Neural cell (in vitro differentiated cells): Measurements from ENCODE around the gene CDC25B. TPM values are rescaled to one million over a fixed set of nuclear protein-coding genes. Genes with fewer than 3 reads are reported as not detected.
"Not testable (repeated sequence)": the region's sequence is repeated elsewhere in the genome, so short reads cannot be mapped to it uniquely, and the experiment has no call there.

Source experiments
- H2AFZ ChIP-seq: fragments of 200-600, 300-800 bp; sonication (generic), shearing (Covaris generic); 2 replicates; pipeline ENCODE4 v1.6.0; 2014; ENCODE audit warnings: low read depth, mild to moderate bottlenecking, antibody characterized with exemption, low read length, moderate library complexity
- H3F3A ChIP-seq: fragments of 200-600 bp; shearing (Covaris generic); 2 replicates; pipeline ENCODE4 v1.6.1; 2016; ENCODE audit warnings: mild to moderate bottlenecking, moderate library complexity, mixed read lengths, antibody characterized with exemption, low read length; ENCODE audit not compliant: insufficient read depth, poor library complexity, severe bottlenecking
- H3K27ac ChIP-seq: fragments of 200-600, 300-800 bp; sonication (generic), shearing (Covaris generic); 2 replicates; pipeline ENCODE4 v1.5.1; 2014; ENCODE audit warnings: mild to moderate bottlenecking, low read length, moderate library complexity
- H3K27me3 ChIP-seq: fragments of 300-800, 200-600 bp; sonication (generic), shearing (Covaris generic); 2 replicates; pipeline ENCODE4 v1.6.0; 2014; ENCODE audit warnings: mild to moderate bottlenecking, low read depth, low read length, moderate library complexity; ENCODE audit not compliant: insufficient read depth
- H3K36me3 ChIP-seq: fragments of 300-800, 200-600 bp; sonication (generic), shearing (Covaris generic); 2 replicates; pipeline ENCODE4 v1.5.1; 2014; ENCODE audit warnings: mild to moderate bottlenecking, antibody characterized with exemption, low read length, moderate library complexity; ENCODE audit not compliant: insufficient read depth
- H3K4me2 ChIP-seq: fragments of 300-800, 200-600 bp; sonication (generic), shearing (Covaris generic); 2 replicates; pipeline ENCODE4 v1.6.0; 2014; ENCODE audit warnings: mild to moderate bottlenecking, low read length
- H3K4me3 ChIP-seq: fragments of 300-800, 200-600 bp; sonication (generic), shearing (Covaris generic); 2 replicates; pipeline ENCODE4 v1.5.1; 2014; ENCODE audit warnings: mild to moderate bottlenecking, low read length, moderate library complexity
- H3K79me2 ChIP-seq: fragments of 200-600 bp; shearing (Covaris generic); replicated peaks from 2 replicates; pipeline ENCODE4 v1.6.0; 2014; ENCODE audit warnings: mild to moderate bottlenecking, low read length, moderate library complexity; ENCODE audit not compliant: insufficient read depth
- H3K9ac ChIP-seq: fragments of 300-800, 200-600 bp; sonication (generic), shearing (Covaris generic); 2 replicates; pipeline ENCODE4 v1.6.1; 2016; ENCODE audit warnings: mild to moderate bottlenecking, low read length, mixed read lengths
- H3K9me2 ChIP-seq: fragments of 200-600 bp; shearing (Covaris generic); 2 replicates; pipeline ENCODE4 v1.6.1; 2016; ENCODE audit warnings: mild to moderate bottlenecking, low read length, mixed read lengths; ENCODE audit not compliant: insufficient read depth
- H3K9me3 ChIP-seq: fragments of 200-600, 300-800 bp; sonication (generic), shearing (Covaris generic); 2 replicates; pipeline ENCODE4 v1.6.1; 2016; ENCODE audit warnings: mild to moderate bottlenecking, mixed run types, low read length, moderate library complexity, mixed read lengths
- H4K20me1 ChIP-seq: fragments of 200-600 bp; shearing (Covaris generic); 2 replicates; pipeline ENCODE4 v1.6.1; 2016; ENCODE audit warnings: mild to moderate bottlenecking, mixed run types; ENCODE audit not compliant: insufficient read depth
- CTCF ChIP-seq: fragments of 450-650 bp; IDR thresholded peaks from 2 replicates; pipeline ENCODE4 v1.5.1; 2014; ENCODE audit warnings: antibody characterized with exemption, mild to moderate bottlenecking, moderate library complexity; ENCODE audit not compliant: poor library complexity, severe bottlenecking
- EP300 ChIP-seq: fragments of 450-650 bp; conservative IDR thresholded peaks from 2 replicates; pipeline ENCODE4 v1.6.1; 2014; ENCODE audit warnings: antibody characterized with exemption, mild to moderate bottlenecking, moderate library complexity; ENCODE audit not compliant: poor library complexity, severe bottlenecking
- EZH2 ChIP-seq: fragments of 200-600, 300-800 bp; shearing (Covaris generic), sonication (generic); IDR thresholded peaks from 2 replicates; pipeline ENCODE4 v1.6.1; 2014; ENCODE audit warnings: antibody characterized with exemption, low read length, borderline replicate concordance, mild to moderate bottlenecking; ENCODE audit not compliant: insufficient read depth, poor library complexity, severe bottlenecking
- MXI1 ChIP-seq: fragments of 450-650 bp; conservative IDR thresholded peaks from 2 replicates; pipeline ENCODE4 v1.6.1; 2014; ENCODE audit warnings: antibody characterized with exemption, mild to moderate bottlenecking; ENCODE audit not compliant: poor library complexity, severe bottlenecking
- POLR2AphosphoS5 ChIP-seq: IDR thresholded peaks from 2 replicates; pipeline ENCODE4 v1.6.1; 2012
- RAD21 ChIP-seq: fragments of 450-650 bp; conservative IDR thresholded peaks from 2 replicates; pipeline ENCODE4 v1.6.1; 2014; ENCODE audit warnings: antibody characterized with exemption, mild to moderate bottlenecking, moderate library complexity
- REST ChIP-seq: IDR thresholded peaks from 2 replicates; pipeline ENCODE4 v1.6.1; 2012; ENCODE audit warnings: borderline replicate concordance
- SMC3 ChIP-seq: fragments of 450-650 bp; conservative IDR thresholded peaks from 2 replicates; pipeline ENCODE4 v1.6.1; 2014; ENCODE audit warnings: antibody characterized with exemption, mild to moderate bottlenecking, moderate library complexity; ENCODE audit not compliant: poor library complexity
- TAF1 ChIP-seq: IDR thresholded peaks from 2 replicates; pipeline ENCODE4 v1.6.1; 2012; ENCODE audit warnings: low read depth
- polyA plus RNA-seq: library from polyadenylated mRNA; depleted of rRNA; stranded (reverse); fragments of >200 nt; gene quantifications from 2 replicates; pipeline ENCODE4 v1.2.3, GENCODE V29; 2014

CDC25B gene
- polyA plus RNA-seq, 1 donor from 2014 or later: 26.5 TPM

- not testable (repeated sequence) for H4K20me1 ChIP-seq, H3K79me2 ChIP-seq, H3K9me3 ChIP-seq, H3K9ac ChIP-seq, H3K27ac ChIP-seq, H3K4me3 ChIP-seq, H3K36me3 ChIP-seq, H3F3A ChIP-seq, H3K27me3 ChIP-seq, H3K9me2 ChIP-seq, H3K4me2 ChIP-seq, H2AFZ ChIP-seq
These were observed 44.1 kb downstream of the CDC25B start for GRCh38 chr20:3840201-3840600.

GRCh38 chr20:3842348-3842930 lies 46.3 kb downstream of the CDC25B start:
- Histone ChIP-seq H3K9ac (no peak overlapping the region), H3K4me3 (no peak overlapping the region), H3F3A (no peaks in the 10 kb centered on the region), H3K9me2 (no peaks in the 10 kb centered on the region), H3K79me2 (peaks cover 3% of the 10 kb centered on the region), H3K36me3 (no peaks in the 10 kb centered on the region), H3K4me2 (no peak overlapping the region), H4K20me1 (no peaks in the 10 kb centered on the region), H3K27me3 (no peaks in the 10 kb centered on the region), H3K27ac (no peak overlapping the region), H3K9me3 (no peaks in the 10 kb centered on the region), H2AFZ (no peak overlapping the region)
- TF ChIP-seq RAD21 (no peak), TAF1 (no peak), MXI1 (no peak), CTCF (no peak), REST (no peak), EP300 (no peak)

- H3K9me2 ChIP-seq: no peaks in the 10 kb centered on the region
- H3K27me3 ChIP-seq: no peaks in the 10 kb centered on the region
- H3K4me2 ChIP-seq: no peak overlapping the region
- no peaks in the 10 kb centered on the region for H3F3A ChIP-seq
- no peak overlapping the region for H3K4me3 ChIP-seq
- H3K9ac ChIP-seq: no peak overlapping the region
- no peaks in the 10 kb centered on the region for H3K9me3 ChIP-seq
- H3K36me3 ChIP-seq: no peaks in the 10 kb centered on the region
- no peak overlapping the region for H2AFZ ChIP-seq
- no peak overlapping the region for H3K27ac ChIP-seq
- H3K79me2 ChIP-seq: peaks cover 8% of the 10 kb centered on the region
- no peak for TF ChIP-seq TAF1
- no peak for TF ChIP-seq EP300
- TF ChIP-seq EZH2: no peak
- TF ChIP-seq POLR2AphosphoS5: no peak
- TF ChIP-seq RAD21: no peak
- TF ChIP-seq REST: no peak
- no peak for TF ChIP-seq SMC3
- TF ChIP-seq MXI1: no peak
- H4K20me1 ChIP-seq: no peaks in the 10 kb centered on the region
These were observed 47.4 kb downstream of the CDC25B start for GRCh38 chr20:3843490-3843889.

- not testable (repeated sequence) for H2AFZ ChIP-seq, H3K4me3 ChIP-seq, H3K27me3 ChIP-seq, H3K9ac ChIP-seq, H3K36me3 ChIP-seq, H3K27ac ChIP-seq, H3F3A ChIP-seq, H3K9me2 ChIP-seq, H4K20me1 ChIP-seq, H3K79me2 ChIP-seq, H3K4me2 ChIP-seq, H3K9me3 ChIP-seq
These were observed 48.0 kb downstream of the CDC25B start for GRCh38 chr20:3843990-3844619.
